K562 (cell line): ENCODE results near the gene NCKIPSD. TPM values are rescaled to one million over a fixed set of nuclear protein-coding genes. Genes with fewer than 3 reads are reported as not detected.

Experiments
- ATAC-seq: fragments of 200-7000 bp; cut with Tn5 transposase; 3 replicates; pipeline ENCODE4 v1.9.1; 2020; ENCODE audit warnings: moderate library complexity
- BruUV-seq: library from RNA; stranded (reverse); fragments of 400-500 nt; replicated peaks from 2 replicates; lab custom pipeline; 2021; lab: Mats Ljungman, UMichigan
- CTCF ChIA-PET: fragments of 300-600 bp; formaldehyde crosslinking; extraction: SDS; loops from one replicate; lab custom pipeline; 2021; ENCODE audit warnings: low intra/inter-chr PET ratio; lab: Yijun Ruan, JAX
- POLR2A ChIA-PET: fragments of 300-600, 350-650 bp; sonication (Branson Sonifier 250); formaldehyde crosslinking; extraction: SDS; loops from one replicate; lab custom pipeline; 2021; ENCODE audit warnings: antibody characterized with exemption, inconsistent platforms; lab: Yijun Ruan, JAX
- DNase-seq, 4 experiments: peaks; one replicate each; pipeline versions ENCODE4 v3.0.0 to v3.0.0-alpha.2; 2011 to 2018; ENCODE audit warnings: low spot score in 3 of 4, mixed read lengths in 3 of 4; ENCODE audit errors: extremely low read depth in 1 of 4
- FAIRE-seq: peaks from 2 replicates; lab custom pipeline; 2011; peaks lifted over from hg19 to GRCh38; lab: Jason Lieb, UNC
- H2AFZ ChIP-seq: 2 replicates; pipeline ENCODE4 v1.6.0; 2011; ENCODE audit warnings: low read depth, low read length, control low read depth, inconsistent platforms
- H3K27ac ChIP-seq: fragments of 200-600 bp; 3 replicates; pipeline ENCODE4 v1.8.0; 2011; ENCODE audit warnings: low read depth, mild to moderate bottlenecking, control low read depth, inconsistent platforms, low read length, moderate library complexity, mixed read lengths; ENCODE audit errors: extremely low read depth
- H3K27me3 ChIP-seq, 2 experiments: fragments of 300-600 bp in 1 of 2; 2 replicates in 1 of 2; 3 replicates in 1 of 2; pipeline versions ENCODE4 v1.6.0 to v1.8.0; 2011; ENCODE audit warnings: inconsistent platforms in 2 of 2, low read length in 2 of 2, mild to moderate bottlenecking in 1 of 2, mixed read lengths in 1 of 2, moderate library complexity in 1 of 2; ENCODE audit not compliant: control insufficient read depth in 2 of 2, insufficient read depth in 2 of 2
- H3K36me3 ChIP-seq: fragments of 300-600 bp; 3 replicates; pipeline ENCODE4 v1.8.0; 2011; ENCODE audit warnings: mild to moderate bottlenecking, low read length, inconsistent platforms; ENCODE audit not compliant: control insufficient read depth, insufficient read depth
- H3K4me1 ChIP-seq, 2 experiments: fragments of 200-600 bp in 1 of 2; replicated peaks in 1 of 2; 2 replicates in 1 of 2; 3 replicates in 1 of 2; pipeline versions ENCODE4 v1.5.1 to v1.8.0; 2011; ENCODE audit warnings: inconsistent platforms in 2 of 2, low read length in 2 of 2, mild to moderate bottlenecking in 1 of 2, mixed read lengths in 1 of 2, moderate library complexity in 1 of 2; ENCODE audit not compliant: control insufficient read depth in 2 of 2, insufficient read depth in 2 of 2
- H3K4me2 ChIP-seq: 2 replicates; pipeline ENCODE4 v1.6.1; 2011; ENCODE audit warnings: low read length, control low read depth, inconsistent platforms, mixed read lengths; ENCODE audit not compliant: insufficient read depth
- H3K4me3 ChIP-seq: fragments of 200-600 bp; sonication (generic), shearing (Covaris generic); 2 replicates; pipeline ENCODE4 v1.5.1; 2016; ENCODE audit warnings: control low read depth, inconsistent platforms
- H3K79me2 ChIP-seq: fragments of 200-600 bp; 3 replicates; pipeline ENCODE4 v1.8.0; 2011; ENCODE audit warnings: low read length, inconsistent platforms; ENCODE audit not compliant: control insufficient read depth, insufficient read depth
- H3K9ac ChIP-seq, 2 experiments: 2 replicates each; pipeline versions ENCODE4 v1.6.0 to v1.6.1; 2011; ENCODE audit warnings: low read depth in 2 of 2, low read length in 2 of 2, control low read depth in 1 of 2, inconsistent platforms in 1 of 2, mild to moderate bottlenecking in 1 of 2, mixed read lengths in 1 of 2; ENCODE audit not compliant: insufficient read depth in 1 of 2
- H3K9me1 ChIP-seq: one replicate; pipeline ENCODE4 v1.6.0; 2011; ENCODE audit warnings: inconsistent platforms, mild to moderate bottlenecking, low read length, moderate library complexity; ENCODE audit not compliant: control insufficient read depth, insufficient read depth
- H3K9me3 ChIP-seq: replicated peaks from 2 replicates; pipeline ENCODE4 v1.5.1; 2011; ENCODE audit warnings: low read depth, low read length, inconsistent platforms; ENCODE audit not compliant: control insufficient read depth, insufficient read depth
- H4K20me1 ChIP-seq: replicated peaks from 2 replicates; pipeline ENCODE4 v1.6.1; 2011; ENCODE audit warnings: low read length, inconsistent platforms, mixed read lengths; ENCODE audit not compliant: control insufficient read depth, insufficient read depth
- BRD9 ChIP-seq: fragments of 450-650 bp; IDR thresholded peaks from 2 replicates; pipeline ENCODE4 v1.6.1; 2018; ENCODE audit warnings: low read depth; ENCODE audit not compliant: partially characterized antibody
- CBFB ChIP-seq: sonication (generic); formaldehyde crosslinking; IDR thresholded peaks from 2 replicates; pipeline ENCODE4 v1.4.0; 2020; ENCODE audit warnings: mild to moderate bottlenecking, missing genetic modification reagents
- E2F5 ChIP-seq: sonication (generic); formaldehyde crosslinking; IDR thresholded peaks from 2 replicates; pipeline ENCODE4 v1.8.0; 2022; ENCODE audit warnings: mild to moderate bottlenecking, missing genetic modification reagents
- MCM7 ChIP-seq, 2 experiments: fragments of 450-650 bp; IDR thresholded peaks; 2 replicates each; pipeline ENCODE4 v1.6.1; 2016 to 2018
- NFIX ChIP-seq: fragments of 250-450 bp; sonication (Bioruptor Pico); IDR thresholded peaks from 2 replicates; pipeline ENCODE4 v1.4.0; 2020; ENCODE audit warnings: low read depth, mild to moderate bottlenecking, moderate library complexity
- RAD51 ChIP-seq: fragments of 450-650 bp; IDR thresholded peaks from 2 replicates; pipeline ENCODE4 v1.7.1; 2016; ENCODE audit warnings: low read depth, mild to moderate bottlenecking, borderline replicate concordance
- RBM15 ChIP-seq: fragments of 200-400 bp; formaldehyde crosslinking; IDR thresholded peaks from 2 replicates; pipeline ENCODE4 v1.6.1; 2018; ENCODE audit warnings: mild to moderate bottlenecking, low read length, moderate library complexity; ENCODE audit not compliant: insufficient read depth
- SFPQ ChIP-seq: fragments of 200-400 bp; formaldehyde crosslinking; IDR thresholded peaks from 2 replicates; pipeline ENCODE4 v1.6.1; 2017; ENCODE audit warnings: mild to moderate bottlenecking, low read depth, low read length, moderate library complexity
- TAL1 ChIP-seq: fragments of 450-650 bp; IDR thresholded peaks from 2 replicates; pipeline ENCODE4 v1.6.1; 2016; ENCODE audit warnings: mild to moderate bottlenecking
- WGBS: fragments of 100-300 bp; shearing (Covaris generic); methylation state at CpG from one replicate; pipeline ENCODE4 v1.1.6; 2016; ENCODE audit warnings: low coverage, mixed read lengths; ENCODE audit not compliant: insufficient coverage; ENCODE audit errors: missing lambda C conversion rate; 5-methylcytosine and 5-hydroxymethylcytosine counted together
- in situ Hi-C: fragments of 300-500 bp; cut with MboI; formaldehyde crosslinking; loops from 4 replicates; pipeline ENCODE4 v1.15.0; 2018; ENCODE audit warnings: inconsistent platforms, mixed read lengths
- intact Hi-C: fragments of 100-400 bp; cut with micrococcal nuclease; formaldehyde crosslinking; loops from 2 replicates; pipeline ENCODE4 v1.14.2; 2022
- polyA plus RNA-seq, 8 experiments: library from polyadenylated mRNA; depleted of rRNA in 4 of 8; stranded (reverse) in 5 of 8; unstranded in 3 of 8; fragments of >200 nt; fragmentation: Nextera tagmentation in 2 of 8; fragmentation: Illumina TruSeq in 1 of 8; extraction: Ambion mirVana in 2 of 8; extraction: Trizol in 1 of 8; gene quantifications; 2 replicates each; pipeline versions ENCODE4 v1.2.1 to v1.2.3, GENCODE V29; 2011 to 2014; ENCODE audit warnings: inconsistent platforms in 1 of 8, missing spikeins in 1 of 8
- total RNA-seq, 7 experiments: library from RNA; depleted of rRNA in 6 of 7; stranded (reverse); fragments of >200 nt in 6 of 7; fragmentation: Illumina TruSeq in 2 of 7; extraction: Trizol in 2 of 7; gene quantifications; 2 replicates each; pipeline versions ENCODE4 v1.2.1 to v1.2.3, GENCODE V29; 2011 to 2021; ENCODE audit warnings: low replicate concordance in 1 of 7
- TF ChIP-seq, protein P1 (sequence below): IDR thresholded peaks from 3 replicates; pipeline ENCODE4 v1.6.1; 2011; ENCODE audit warnings: borderline replicate concordance, mild to moderate bottlenecking, moderate library complexity; ENCODE audit not compliant: insufficient read length; ENCODE audit errors: extremely low read depth
- TF ChIP-seq, protein P2 (sequence below): sonication (generic); formaldehyde crosslinking; IDR thresholded peaks from 2 replicates; pipeline ENCODE4 v1.9.0; 2022; ENCODE audit warnings: mild to moderate bottlenecking, missing genetic modification reagents

The NCKIPSD gene
- total and polyA plus RNA-seq, 9 of the 15 experiments (the other 6 are each of a cell fraction or from before 2014, with no cell fraction given) = 0.49 to 24.4 (median 12.3) TPM

- TF ChIP-seq, protein P1, sequence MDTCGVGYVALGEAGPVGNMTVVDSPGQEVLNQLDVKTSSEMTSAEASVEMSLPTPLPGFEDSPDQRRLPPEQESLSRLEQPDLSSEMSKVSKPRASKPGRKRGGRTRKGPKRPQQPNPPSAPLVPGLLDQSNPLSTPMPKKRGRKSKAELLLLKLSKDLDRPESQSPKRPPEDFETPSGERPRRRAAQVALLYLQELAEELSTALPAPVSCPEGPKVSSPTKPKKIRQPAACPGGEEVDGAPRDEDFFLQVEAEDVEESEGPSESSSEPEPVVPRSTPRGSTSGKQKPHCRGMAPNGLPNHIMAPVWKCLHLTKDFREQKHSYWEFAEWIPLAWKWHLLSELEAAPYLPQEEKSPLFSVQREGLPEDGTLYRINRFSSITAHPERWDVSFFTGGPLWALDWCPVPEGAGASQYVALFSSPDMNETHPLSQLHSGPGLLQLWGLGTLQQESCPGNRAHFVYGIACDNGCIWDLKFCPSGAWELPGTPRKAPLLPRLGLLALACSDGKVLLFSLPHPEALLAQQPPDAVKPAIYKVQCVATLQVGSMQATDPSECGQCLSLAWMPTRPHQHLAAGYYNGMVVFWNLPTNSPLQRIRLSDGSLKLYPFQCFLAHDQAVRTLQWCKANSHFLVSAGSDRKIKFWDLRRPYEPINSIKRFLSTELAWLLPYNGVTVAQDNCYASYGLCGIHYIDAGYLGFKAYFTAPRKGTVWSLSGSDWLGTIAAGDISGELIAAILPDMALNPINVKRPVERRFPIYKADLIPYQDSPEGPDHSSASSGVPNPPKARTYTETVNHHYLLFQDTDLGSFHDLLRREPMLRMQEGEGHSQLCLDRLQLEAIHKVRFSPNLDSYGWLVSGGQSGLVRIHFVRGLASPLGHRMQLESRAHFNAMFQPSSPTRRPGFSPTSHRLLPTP = no peak
These were observed 53.9 kb downstream of the NCKIPSD start (continued) for GRCh38 chr3:48631516-48632448.

DNA sequence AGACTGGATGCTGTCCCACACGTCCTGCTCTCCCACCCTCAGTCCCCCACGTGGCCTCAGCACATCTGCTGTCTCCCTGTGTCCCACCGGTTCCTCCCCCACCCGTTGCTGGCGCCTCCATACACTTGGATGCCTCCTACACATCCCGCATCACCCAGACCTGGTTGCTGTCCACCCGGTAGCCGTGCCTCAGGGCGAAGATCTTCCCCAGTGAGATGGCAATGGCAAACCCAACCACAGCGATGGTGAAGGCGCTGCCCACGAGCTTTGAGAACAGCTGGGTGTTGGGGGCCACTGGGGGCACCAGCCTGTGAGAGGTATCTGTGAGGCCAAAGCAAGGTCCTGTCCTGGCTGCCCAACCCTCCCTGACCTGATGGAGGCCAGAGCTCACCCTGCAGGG is 54.9 kb downstream of the NCKIPSD start:
- Histone ChIP-seq H3K4me3 (no peak overlapping the region), H4K20me1 (no peaks in the 10 kb centered on the region)
- TF ChIP-seq BRD9 = no peak
- no peak for TF ChIP-seq NFIX (CRISPR knock-in tag)
- no peak for TF ChIP-seq TAL1
- TF ChIP-seq, protein P2, sequence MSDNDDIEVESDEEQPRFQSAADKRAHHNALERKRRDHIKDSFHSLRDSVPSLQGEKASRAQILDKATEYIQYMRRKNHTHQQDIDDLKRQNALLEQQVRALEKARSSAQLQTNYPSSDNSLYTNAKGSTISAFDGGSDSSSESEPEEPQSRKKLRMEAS (CRISPR knock-in tag) = no peak
- TF ChIP-seq CBFB (CRISPR knock-in tag) = no peak
- TF ChIP-seq RBM15 = no peak
- no peak for TF ChIP-seq SFPQ
- no peak for TF ChIP-seq RAD51
- no peak for TF ChIP-seq MCM7 (IDR thresholded peaks at IDR 0.05)
- TF ChIP-seq E2F5 (CRISPR knock-in tag) = no peak
- TF ChIP-seq, all 486 proteins: peak for 0
- WGBS = 83% methylated on average over 12 of the region's 12 CpGs
- intact Hi-C loops (no loop called here), in situ Hi-C loops (no loop called here)
- Histone ChIP-seq H3K36me3 (peaks cover 61% of the 10 kb centered on the region; the same call in 2 of the 3 replicates), H3K27me3 (no peaks in the 10 kb centered on the region), H3K9ac (0 out of 4 replicates have a peak overlapping the region, but pooled peaks of 1 of the 2 experiments have one; percentile 9), H3K9me3 (no peaks in the 10 kb centered on the region), H3K79me2 (peaks cover 11% of the 10 kb centered on the region), H2AFZ (no peak overlapping the region), H3K4me1 (peaks cover 0 to 23% of the 10 kb centered on the region in 2 experiments; a peak in 4 of 5 replicates), H3K9me1 (peaks cover 4% of the 10 kb centered on the region), H3K4me2 (no peak overlapping the region), H3K27ac (no peak overlapping the region)
- DNase-seq (no peak), ATAC-seq (no peak), FAIRE-seq (no peak)
- CTCF ChIA-PET = no interaction called here
- POLR2A ChIA-PET = no interaction called here
- no TSS peak for BruUV-seq
